Measurements from ENCODE around the gene GALNT9. TPM values are rescaled to one million over a fixed set of nuclear protein-coding genes. Genes with fewer than 3 reads are reported as not detected.

The GALNT9 gene
- total RNA-seq, 1 experiment from 2014 or later: 2.6 TPM

GRCh38 chr12:132325733-132326130 is 3.7 kb downstream of the GALNT9 start:
- Histone ChIP-seq H4K20me1 (ENCODE audit: insufficient read depth) (no peaks in the 10 kb centered on the region), H3K9me3 (ENCODE audit: control insufficient read depth in 1 of 2, insufficient read depth in 1 of 2, low read depth in 1 of 2, low read length in 2 of 2) (no peaks in the 10 kb centered on the region), H3K9ac (ENCODE audit: low read length) (no peak overlapping the region), H3K27ac (ENCODE audit: low read depth, low read length) (no peak overlapping the region), H3K27me3 (ENCODE audit: insufficient read depth, low read length) (no peaks in the 10 kb centered on the region), H3K9me2 (ENCODE audit: insufficient read depth) (no peaks in the 10 kb centered on the region), H3K4me3 (replicated peaks in 1 of 2; ENCODE audit: low read depth in 1 of 2, low read length in 2 of 2) (no peak overlapping the region), H3K79me2 (ENCODE audit: insufficient read depth, low read length) (no peaks in the 10 kb centered on the region), H3K4me1 (ENCODE audit: control insufficient read depth in 1 of 2, insufficient read depth in 2 of 2, low read length in 2 of 2) (no peaks in the 10 kb centered on the region; a peak in 1 of 4 replicates), H3K36me3 (ENCODE audit: control insufficient read depth in 1 of 2, insufficient read depth in 2 of 2, low read length in 2 of 2) (no peaks in the 10 kb centered on the region), H2AFZ (ENCODE audit: low read depth, low read length, poor library complexity, severe bottlenecking) (no peak overlapping the region), H3K4me2 (ENCODE audit: low read length) (no peak overlapping the region)
- RAD21 ChIA-PET (ENCODE audit: low non-redundant PET in 1 of 2, low total read pairs in 2 of 2, uncharacterized antibody in 2 of 2, unreplicated experiment in 2 of 2): no interaction called here
- no peak for DNase-seq (ENCODE audit: low read depth, low spot score)
- POLR2A ChIA-PET: no interaction called here
- no peak for ATAC-seq
- CTCF ChIA-PET: no interaction called here
- intact Hi-C loops (cut with micrococcal nuclease): no loop called here
- no TSS peak for BruUV-seq (replicated peaks)
- TF ChIP-seq EZH2 (IDR thresholded peaks at IDR 0.05) (no peak), JUND (IDR thresholded peaks at IDR 0.05) (no peak), POLR2A (IDR thresholded peaks at IDR 0.05; ENCODE audit: borderline replicate concordance, extremely low read depth, insufficient read depth, insufficient read length) (no peak), CEBPB (IDR thresholded peaks at IDR 0.05; ENCODE audit: low read depth) (no peak), POLR2AphosphoS5 (IDR thresholded peaks at IDR 0.05; ENCODE audit: low read depth, low read length) (no peak), TCF7L2 (IDR thresholded peaks at IDR 0.05; ENCODE audit: borderline replicate concordance, extremely low read depth, insufficient read depth, insufficient read length) (no peak), SIN3A (IDR thresholded peaks at IDR 0.05; ENCODE audit: low read depth) (no peak), EZH2phosphoT487 (IDR thresholded peaks at IDR 0.05; ENCODE audit: borderline replicate concordance) (no peak), ELF1 (IDR thresholded peaks at IDR 0.05; ENCODE audit: borderline replicate concordance, low read depth) (no peak), MAX (IDR thresholded peaks at IDR 0.05) (no peak), ZBTB33 (IDR thresholded peaks at IDR 0.05; ENCODE audit: extremely low read depth, insufficient replicate concordance, low read length) (no peak), RAD21 (IDR thresholded peaks at IDR 0.05; ENCODE audit: low read depth) (no peak), REST (IDR thresholded peaks at IDR 0.05; ENCODE audit: low read depth) (no peak), ZFX (IDR thresholded peaks at IDR 0.05) (no peak)

All from HCT116 (cell line).